Measurements from ENCODE around the gene HSD17B7.

DNA sequence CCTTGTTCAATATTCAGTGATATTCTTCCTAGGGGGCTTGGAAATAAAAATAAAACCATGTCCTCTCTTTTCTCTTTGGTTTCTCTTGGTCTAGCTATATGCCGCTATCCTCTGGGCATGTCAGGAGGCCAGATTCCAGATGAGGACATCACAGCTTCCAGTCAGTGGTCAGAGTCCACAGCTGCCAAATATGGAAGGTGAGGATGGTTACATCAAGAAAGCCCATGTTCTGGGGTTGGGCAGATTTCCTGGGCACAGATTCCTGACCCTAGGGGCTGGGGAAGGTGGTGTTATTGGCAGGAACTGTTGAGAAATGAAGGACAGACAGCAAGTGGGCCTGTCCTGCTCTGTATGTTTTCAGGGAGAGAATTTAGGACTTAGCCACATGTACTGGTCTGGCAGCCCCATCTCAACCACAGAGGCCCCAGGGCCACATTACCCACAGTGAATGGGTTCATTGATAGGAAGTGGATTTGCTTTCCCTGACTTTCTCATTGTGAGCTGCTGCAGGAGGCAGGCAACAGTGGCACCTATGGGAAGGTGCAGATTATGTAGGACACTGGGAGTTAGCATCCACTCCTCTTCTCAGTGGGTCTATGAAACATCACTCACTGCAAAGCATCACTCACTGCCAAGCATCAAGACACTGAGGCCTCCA, 37.4 kb upstream of the HSD17B7 start:
- TF ChIP-seq, protein P1, sequence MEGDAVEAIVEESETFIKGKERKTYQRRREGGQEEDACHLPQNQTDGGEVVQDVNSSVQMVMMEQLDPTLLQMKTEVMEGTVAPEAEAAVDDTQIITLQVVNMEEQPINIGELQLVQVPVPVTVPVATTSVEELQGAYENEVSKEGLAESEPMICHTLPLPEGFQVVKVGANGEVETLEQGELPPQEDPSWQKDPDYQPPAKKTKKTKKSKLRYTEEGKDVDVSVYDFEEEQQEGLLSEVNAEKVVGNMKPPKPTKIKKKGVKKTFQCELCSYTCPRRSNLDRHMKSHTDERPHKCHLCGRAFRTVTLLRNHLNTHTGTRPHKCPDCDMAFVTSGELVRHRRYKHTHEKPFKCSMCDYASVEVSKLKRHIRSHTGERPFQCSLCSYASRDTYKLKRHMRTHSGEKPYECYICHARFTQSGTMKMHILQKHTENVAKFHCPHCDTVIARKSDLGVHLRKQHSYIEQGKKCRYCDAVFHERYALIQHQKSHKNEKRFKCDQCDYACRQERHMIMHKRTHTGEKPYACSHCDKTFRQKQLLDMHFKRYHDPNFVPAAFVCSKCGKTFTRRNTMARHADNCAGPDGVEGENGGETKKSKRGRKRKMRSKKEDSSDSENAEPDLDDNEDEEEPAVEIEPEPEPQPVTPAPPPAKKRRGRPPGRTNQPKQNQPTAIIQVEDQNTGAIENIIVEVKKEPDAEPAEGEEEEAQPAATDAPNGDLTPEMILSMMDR (conservative IDR thresholded peaks at IDR 0.05), result no peak
- no peak for TF ChIP-seq EZH2 (IDR thresholded peaks at IDR 0.05; ENCODE audit: low read depth)

Data from PC-9 (cell line).